Common myeloid progenitor, CD34-positive (primary cell): ENCODE results near the gene TUBGCP3.

ENCODE experiments used
- CTCF ChIA-PET: fragments of 350-600 bp; sonication (Branson Sonifier 250); formaldehyde crosslinking; loops from one replicate; lab custom pipeline; 2021; ENCODE audit warnings: antibody characterized with exemption; lab: Charles Lee
- POLR2A ChIA-PET: fragments of 350-600 bp; sonication (Branson Sonifier 250); formaldehyde crosslinking; loops from one replicate; lab custom pipeline; 2021; ENCODE audit warnings: antibody characterized with exemption; lab: Charles Lee
- DNase-seq, 3 donors: peaks; one replicate each; pipeline versions ENCODE4 v3.0.0 to v3.0.0-alpha.2; 2013
- H3K27ac ChIP-seq, 2 experiments: 1 replicate in 1 of 2; 2 replicates in 1 of 2; pipeline ENCODE4 v1.7.0; 2013; ENCODE audit warnings: inconsistent platforms in 2 of 2, low read length in 2 of 2, mild to moderate bottlenecking in 2 of 2, low read depth in 1 of 2, moderate library complexity in 1 of 2; ENCODE audit not compliant: severe bottlenecking in 2 of 2, insufficient read depth in 1 of 2, poor library complexity in 1 of 2
- H3K27me3 ChIP-seq, 5 experiments: replicated peaks in 2 of 5; 1 replicate in 3 of 5; 2 replicates in 2 of 5; pipeline versions ENCODE4 v1.6.1 to v1.7.0; 2013; ENCODE audit warnings: low read length in 4 of 5, mild to moderate bottlenecking in 2 of 5, moderate library complexity in 2 of 5, inconsistent platforms in 1 of 5; ENCODE audit not compliant: insufficient read depth in 5 of 5, control insufficient read depth in 4 of 5
- H3K36me3 ChIP-seq, 4 experiments: 1 replicate in 2 of 4; 2 replicates in 2 of 4; pipeline versions ENCODE4 v1.6.1 to v1.7.0; 2013; ENCODE audit warnings: low read length in 3 of 4, control low read depth in 1 of 4, mild to moderate bottlenecking in 1 of 4; ENCODE audit not compliant: control insufficient read depth in 4 of 4, insufficient read depth in 4 of 4
- H3K4me1 ChIP-seq, 4 experiments: 1 replicate in 3 of 4; 2 replicates in 1 of 4; pipeline versions ENCODE4 v1.6.1 to v1.7.1; 2013; ENCODE audit warnings: low read length in 3 of 4, mild to moderate bottlenecking in 3 of 4, control low read depth in 1 of 4, inconsistent platforms in 1 of 4, moderate library complexity in 1 of 4; ENCODE audit not compliant: control insufficient read depth in 4 of 4, insufficient read depth in 4 of 4; ENCODE audit errors: control extremely low read depth in 1 of 4
- H3K4me3 ChIP-seq, 7 experiments: 1 replicate in 4 of 7; 2 replicates in 3 of 7; pipeline versions ENCODE4 v1.5.1 to v1.7.0; 2013; ENCODE audit warnings: mild to moderate bottlenecking in 7 of 7, low read length in 6 of 7, moderate library complexity in 6 of 7, inconsistent platforms in 2 of 7, low read depth in 2 of 7, control low read depth in 1 of 7; ENCODE audit not compliant: insufficient read depth in 4 of 7, control insufficient read depth in 1 of 7; ENCODE audit errors: extremely low read depth in 1 of 7
- H3K9me3 ChIP-seq, 5 experiments: 1 replicate in 4 of 5; 2 replicates in 1 of 5; pipeline versions ENCODE4 v1.6.1 to v1.7.1; 2013; ENCODE audit warnings: low read length in 4 of 5, mild to moderate bottlenecking in 2 of 5, inconsistent platforms in 1 of 5, low read depth in 1 of 5, moderate library complexity in 1 of 5; ENCODE audit not compliant: control insufficient read depth in 4 of 5, insufficient read depth in 2 of 5; ENCODE audit errors: control extremely low read depth in 1 of 5
- WGBS: methylation state at CpG from one replicate; pipeline ENCODE4 v1.1.5; 2013; ENCODE audit not compliant: insufficient coverage; 5-methylcytosine and 5-hydroxymethylcytosine counted together

The TUBGCP3 gene

GRCh38 chr13:112447761-112448603, 140.0 kb downstream of the TUBGCP3 start:
- Histone ChIP-seq H3K4me3 (no peak overlapping the region), H3K9me3 (no peaks in the 10 kb centered on the region), H3K36me3 (no peaks in the 10 kb centered on the region), H3K4me1 (no peaks in the 10 kb centered on the region), H3K27me3 (peaks cover 0 to 58% (median 8%) of the 10 kb centered on the region in 5 experiments), H3K27ac (no peak overlapping the region)
- WGBS, result 93% methylated on average over 18 of the region's 27 CpGs
- POLR2A ChIA-PET, result no interaction called here
- CTCF ChIA-PET, result interaction anchor here (2.0 kb wide), 1 partner anchor 974 kb away, joined by 6 read pairs; no protein-coding TSS in a partner anchor
- no peak for DNase-seq

- Histone ChIP-seq H3K9me3 (no peaks in the 10 kb centered on the region), H3K4me1 (no peaks in the 10 kb centered on the region), H3K4me3 (no peak overlapping the region), H3K36me3 (no peaks in the 10 kb centered on the region), H3K27ac (no peak overlapping the region), H3K27me3 (peaks cover 0 to 64% (median 8%) of the 10 kb centered on the region in 5 experiments)
- WGBS, result 96% methylated on average over 2 of the region's 2 CpGs
- DNase-seq, result no peak
- ChIA-PET POLR2A (no interaction called here), CTCF (interaction anchor here (2.0 kb wide), 1 partner anchor 973 kb away, joined by 6 read pairs; no protein-coding TSS in a partner anchor)
Measured at GRCh38 chr13:112447306-112447705, 140.6 kb downstream of the TUBGCP3 start.

- 97% methylated on average over 13 of the region's 14 CpGs for WGBS
- H3K9me3 ChIP-seq, result no peaks in the 10 kb centered on the region
- peaks cover 0 to 63% (median 8%) of the 10 kb centered on the region in 5 experiments for H3K27me3 ChIP-seq
- H3K4me1 ChIP-seq, result no peaks in the 10 kb centered on the region
- H3K36me3 ChIP-seq, result no peaks in the 10 kb centered on the region
- H3K4me3 ChIP-seq, result no peak overlapping the region
- no peak for DNase-seq
- no peak overlapping the region for H3K27ac ChIP-seq
- ChIA-PET CTCF (interaction anchor here (2.0 kb wide), 1 partner anchor 973 kb away, joined by 6 read pairs; no protein-coding TSS in a partner anchor), POLR2A (no interaction called here)
Measured at GRCh38 chr13:112446867-112447266, 141.1 kb downstream of the TUBGCP3 start.

GRCh38 chr13:112446347-112446861, 141.5 kb downstream of the TUBGCP3 start:
- ChIA-PET CTCF (interaction anchor here (1.2 to 2.0 kb wide), 2 partner anchors 9 to 972 kb away, joined by 3 to 6 read pairs; no protein-coding TSS in a partner anchor), POLR2A (no interaction called here)
- H3K4me3 ChIP-seq, result no peak overlapping the region
- no peak overlapping the region for H3K27ac ChIP-seq
- no peaks in the 10 kb centered on the region for H3K36me3 ChIP-seq
- H3K9me3 ChIP-seq, result no peaks in the 10 kb centered on the region
- H3K27me3 ChIP-seq, result peaks cover 0 to 63% (median 8%) of the 10 kb centered on the region in 5 experiments
- 77% methylated on average over 12 of the region's 12 CpGs for WGBS
- no peaks in the 10 kb centered on the region for H3K4me1 ChIP-seq
- no peak for DNase-seq

- Histone ChIP-seq H3K9me3 (no peaks in the 10 kb centered on the region), H3K27ac (no peak overlapping the region), H3K27me3 (peaks cover 0 to 67% (median 8%) of the 10 kb centered on the region in 5 experiments), H3K4me1 (no peaks in the 10 kb centered on the region), H3K36me3 (no peaks in the 10 kb centered on the region), H3K4me3 (no peak overlapping the region)
- DNase-seq, result no peak
- WGBS, result 82% methylated on average over 15 of the region's 31 CpGs
- ChIA-PET CTCF (interaction anchor here (1.2 to 2.0 kb wide), 2 partner anchors 10 to 972 kb away, joined by 3 to 6 read pairs; no protein-coding TSS in a partner anchor), POLR2A (no interaction called here)
Measured at GRCh38 chr13:112445411-112446271, 142.3 kb downstream of the TUBGCP3 start.

- CTCF ChIA-PET, result interaction anchor here (1.3 to 3.7 kb wide), 8 partner anchors 9 to 982 kb away, joined by 3 to 33 read pairs (median 6); no protein-coding TSS in a partner anchor
- 91% methylated on average over 35 of the region's 42 CpGs for WGBS
- Histone ChIP-seq H3K4me3 (no peak overlapping the region), H3K27ac (no peak overlapping the region), H3K4me1 (no peaks in the 10 kb centered on the region), H3K27me3 (peaks cover 0 to 67% (median 9%) of the 10 kb centered on the region in 5 experiments), H3K36me3 (no peaks in the 10 kb centered on the region), H3K9me3 (no peaks in the 10 kb centered on the region)
- POLR2A ChIA-PET, result no interaction called here
- DNase-seq, result no peak
Measured at GRCh38 chr13:112444416-112445399, 143.2 kb downstream of the TUBGCP3 start.
